GM12872 (cell line): Measurements from ENCODE around the gene CCNE1.

Experiments used
- CTCF ChIP-seq: IDR thresholded peaks from 3 replicates; pipeline ENCODE4 v1.5.1; 2011; ENCODE audit warnings: low read depth, mild to moderate bottlenecking, low read length, moderate library complexity; ENCODE audit not compliant: insufficient read depth

Gene CCNE1

GRCh38 chr19:29811125-29812079 lies at the start of gene CCNE1:
CCNE1 (plus strand) TSS chr19:29811991; CDS start chr19:29812556, 565 bp downstream.
- TF ChIP-seq CTCF, result no peak

GRCh38 chr19:29763196-29763595 lies 48.6 kb upstream of the CCNE1 start:
- no peak for TF ChIP-seq CTCF

DNA sequence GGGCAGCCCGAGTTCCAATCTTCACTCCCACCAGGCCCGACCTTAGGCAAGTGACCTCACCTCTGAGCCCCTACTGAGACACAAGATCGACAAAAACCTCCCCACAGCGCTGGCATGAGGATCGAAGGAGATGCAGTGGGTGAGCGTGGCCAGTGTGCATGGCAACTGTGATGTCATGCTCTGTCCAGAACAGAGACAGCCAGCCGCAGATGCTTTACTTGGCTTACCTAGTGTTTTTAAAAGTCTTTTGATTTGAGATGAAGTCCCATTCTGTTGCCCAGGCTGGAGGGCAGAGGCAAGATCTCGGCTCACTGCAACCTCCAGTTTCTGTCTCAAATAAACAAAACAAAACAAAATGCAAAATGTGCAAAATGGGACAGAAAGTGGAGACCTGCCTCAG lies 47.4 kb upstream of the CCNE1 start:
- no peak for TF ChIP-seq CTCF

GRCh38 chr19:29766100-29766499 lies 45.7 kb upstream of the CCNE1 start:
- no peak for TF ChIP-seq CTCF

DNA sequence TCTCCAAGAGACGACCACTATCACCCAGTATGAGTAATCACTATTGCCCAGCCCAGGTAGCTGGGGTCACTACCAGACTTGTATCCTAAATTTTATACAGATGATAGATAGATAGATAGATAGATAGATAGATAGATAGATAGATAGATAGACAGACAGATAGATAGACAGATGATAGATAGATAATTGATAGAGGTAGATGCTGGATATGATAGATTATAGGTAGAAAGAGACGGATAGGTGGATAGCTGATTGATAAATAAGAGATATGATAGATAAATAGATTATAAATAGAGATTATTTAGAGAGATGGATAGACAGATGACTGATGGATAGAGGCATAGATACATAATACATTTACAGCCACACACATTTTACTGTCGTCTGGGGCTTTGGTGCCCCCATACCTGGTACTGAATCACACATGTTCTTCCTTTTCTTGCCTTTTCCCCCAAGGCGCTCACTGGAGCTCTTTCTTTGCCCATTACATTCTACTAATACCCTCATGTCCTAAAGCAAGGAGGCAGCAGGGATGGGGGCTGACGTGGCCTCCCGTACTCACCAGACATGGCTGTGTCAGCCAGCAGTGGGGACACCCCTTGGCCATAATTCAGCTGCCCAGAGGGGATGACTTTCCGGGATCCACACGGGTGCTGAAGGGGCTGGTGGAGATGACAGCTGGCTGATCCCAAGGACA lies 44.6 kb upstream of the CCNE1 start:
- TF ChIP-seq CTCF, result no peak

DNA sequence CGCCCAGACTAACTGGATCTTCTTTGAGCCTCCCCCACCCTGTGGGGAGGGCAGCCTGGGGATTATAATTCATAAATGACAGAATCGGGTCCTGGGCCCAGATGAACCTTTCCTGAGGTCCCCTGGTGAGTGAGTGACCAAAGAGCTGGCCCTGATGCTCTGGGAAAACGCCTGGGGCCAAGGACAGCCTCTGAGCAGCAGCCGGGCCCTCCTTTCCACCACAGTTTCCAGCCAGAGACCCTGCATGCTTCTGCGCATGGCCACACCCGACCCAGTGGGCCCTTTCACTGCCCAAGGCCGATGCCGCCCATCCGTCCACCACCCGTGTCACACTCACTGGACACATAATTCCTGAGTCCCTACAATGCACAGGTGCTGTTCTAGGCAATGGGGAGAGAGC lies 43.6 kb upstream of the CCNE1 start:
- TF ChIP-seq CTCF, result no peak

GRCh38 chr19:29769997-29770396 lies 41.8 kb upstream of the CCNE1 start:
- no peak for TF ChIP-seq CTCF
